HepG2 (cell line): Measurements from ENCODE around the gene CIAO3. TPM values are rescaled to one million over a fixed set of nuclear protein-coding genes. Genes with fewer than 3 reads are reported as not detected.

ENCODE experiments used
- GZF1 ChIP-seq: sonication (generic); formaldehyde crosslinking; IDR thresholded peaks from 2 replicates; pipeline ENCODE4 v1.5.1; 2020; ENCODE audit warnings: mild to moderate bottlenecking, missing genetic modification reagents
- PHF21A ChIP-seq: sonication (generic); formaldehyde crosslinking; IDR thresholded peaks from 2 replicates; pipeline ENCODE4 v1.5.0; 2020; ENCODE audit warnings: mild to moderate bottlenecking, missing genetic modification reagents
- SRY ChIP-seq: sonication (generic); formaldehyde crosslinking; IDR thresholded peaks from 2 replicates; pipeline ENCODE4 v1.8.0; 2022; ENCODE audit warnings: mild to moderate bottlenecking, missing genetic modification reagents
- ZNF232 ChIP-seq: sonication (generic); formaldehyde crosslinking; IDR thresholded peaks from 2 replicates; pipeline ENCODE4 v1.4.0; 2020; ENCODE audit warnings: missing genetic modification reagents, borderline replicate concordance
- ZNF747 ChIP-seq: sonication (generic); formaldehyde crosslinking; IDR thresholded peaks from 2 replicates; pipeline ENCODE4 v1.8.1; 2023; ENCODE audit warnings: missing genetic modification reagents, mild to moderate bottlenecking, borderline replicate concordance
- ZNF777 ChIP-seq: sonication (generic); formaldehyde crosslinking; IDR thresholded peaks from 2 replicates; pipeline ENCODE4 v1.4.0; 2020; ENCODE audit warnings: missing genetic modification reagents
- polyA plus RNA-seq, 8 experiments: library from polyadenylated mRNA; depleted of rRNA in 3 of 8; stranded (reverse) in 7 of 8; unstranded in 1 of 8; fragments of >200 nt; fragmentation: Illumina TruSeq in 4 of 8; extraction: Trizol in 4 of 8; gene quantifications; 2 replicates each; pipeline versions ENCODE4 v1.2.1 to v1.2.3, GENCODE V29; 2011 to 2016; ENCODE audit warnings: low read depth in 4 of 8, missing spikeins in 1 of 8, mixed read lengths in 1 of 8; ENCODE audit not compliant: insufficient read depth in 1 of 8
- total RNA-seq, 5 experiments: library from RNA; depleted of rRNA; stranded (reverse); fragments of >200 nt; fragmentation: Illumina TruSeq; extraction: Trizol; gene quantifications; 2 replicates each; pipeline ENCODE4 v1.2.3, GENCODE V29; 2016; ENCODE audit warnings: low read depth in 1 of 5
- TF ChIP-seq, protein P1 (sequence below): sonication (generic); formaldehyde crosslinking; IDR thresholded peaks from 2 replicates; pipeline ENCODE4 v1.4.0; 2020; ENCODE audit warnings: missing genetic modification reagents, mild to moderate bottlenecking, borderline replicate concordance
- TF ChIP-seq, protein P2 (sequence below): sonication (generic); formaldehyde crosslinking; IDR thresholded peaks from 2 replicates; pipeline ENCODE4 v1.4.0; 2020; ENCODE audit warnings: missing genetic modification reagents

Gene CIAO3
- total and polyA plus RNA-seq, 2 of the 13 experiments (the other 11 are each of a cell fraction or from before 2014, with no cell fraction given) = 21.7 to 25.0 TPM

DNA sequence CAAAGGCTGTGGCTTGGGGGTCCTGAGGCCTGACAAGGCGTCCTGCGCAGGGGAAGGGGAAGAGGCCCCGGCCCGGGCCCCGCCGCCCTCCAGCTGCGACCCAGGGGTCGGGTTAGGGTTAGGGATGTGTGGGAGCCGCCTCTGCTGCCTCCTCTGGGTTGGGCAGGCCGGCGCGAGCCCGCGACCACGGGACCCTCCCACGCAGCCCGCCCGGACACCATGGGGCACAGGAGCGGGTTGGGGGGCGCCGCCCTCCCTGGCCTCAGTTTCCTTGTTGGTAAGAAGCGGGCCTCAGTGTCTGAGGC is 386 bp downstream of the CIAO3 start (continued):
- TF ChIP-seq, protein P1, sequence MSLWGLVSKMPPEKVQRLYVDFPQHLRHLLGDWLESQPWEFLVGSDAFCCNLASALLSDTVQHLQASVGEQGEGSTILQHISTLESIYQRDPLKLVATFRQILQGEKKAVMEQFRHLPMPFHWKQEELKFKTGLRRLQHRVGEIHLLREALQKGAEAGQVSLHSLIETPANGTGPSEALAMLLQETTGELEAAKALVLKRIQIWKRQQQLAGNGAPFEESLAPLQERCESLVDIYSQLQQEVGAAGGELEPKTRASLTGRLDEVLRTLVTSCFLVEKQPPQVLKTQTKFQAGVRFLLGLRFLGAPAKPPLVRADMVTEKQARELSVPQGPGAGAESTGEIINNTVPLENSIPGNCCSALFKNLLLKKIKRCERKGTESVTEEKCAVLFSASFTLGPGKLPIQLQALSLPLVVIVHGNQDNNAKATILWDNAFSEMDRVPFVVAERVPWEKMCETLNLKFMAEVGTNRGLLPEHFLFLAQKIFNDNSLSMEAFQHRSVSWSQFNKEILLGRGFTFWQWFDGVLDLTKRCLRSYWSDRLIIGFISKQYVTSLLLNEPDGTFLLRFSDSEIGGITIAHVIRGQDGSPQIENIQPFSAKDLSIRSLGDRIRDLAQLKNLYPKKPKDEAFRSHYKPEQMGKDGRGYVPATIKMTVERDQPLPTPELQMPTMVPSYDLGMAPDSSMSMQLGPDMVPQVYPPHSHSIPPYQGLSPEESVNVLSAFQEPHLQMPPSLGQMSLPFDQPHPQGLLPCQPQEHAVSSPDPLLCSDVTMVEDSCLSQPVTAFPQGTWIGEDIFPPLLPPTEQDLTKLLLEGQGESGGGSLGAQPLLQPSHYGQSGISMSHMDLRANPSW (CRISPR knock-in tag) = 0 out of 2 replicates have a peak, but pooled peaks have one; percentile 2
- no peak for TF ChIP-seq ZNF232 (CRISPR knock-in tag)
- TF ChIP-seq ZNF747 = no peak
- TF ChIP-seq GZF1 (CRISPR knock-in tag) = 0 out of 2 replicates have a peak, but pooled peaks have one; percentile 6
- TF ChIP-seq SRY (CRISPR knock-in tag) = 0 out of 2 replicates have a peak, but pooled peaks have one; percentile 22
- TF ChIP-seq PHF21A (CRISPR knock-in tag) = no peak
- 0 out of 2 replicates have a peak, but pooled peaks have one; percentile 14 for TF ChIP-seq ZNF777 (CRISPR knock-in tag)
- TF ChIP-seq, protein P2, sequence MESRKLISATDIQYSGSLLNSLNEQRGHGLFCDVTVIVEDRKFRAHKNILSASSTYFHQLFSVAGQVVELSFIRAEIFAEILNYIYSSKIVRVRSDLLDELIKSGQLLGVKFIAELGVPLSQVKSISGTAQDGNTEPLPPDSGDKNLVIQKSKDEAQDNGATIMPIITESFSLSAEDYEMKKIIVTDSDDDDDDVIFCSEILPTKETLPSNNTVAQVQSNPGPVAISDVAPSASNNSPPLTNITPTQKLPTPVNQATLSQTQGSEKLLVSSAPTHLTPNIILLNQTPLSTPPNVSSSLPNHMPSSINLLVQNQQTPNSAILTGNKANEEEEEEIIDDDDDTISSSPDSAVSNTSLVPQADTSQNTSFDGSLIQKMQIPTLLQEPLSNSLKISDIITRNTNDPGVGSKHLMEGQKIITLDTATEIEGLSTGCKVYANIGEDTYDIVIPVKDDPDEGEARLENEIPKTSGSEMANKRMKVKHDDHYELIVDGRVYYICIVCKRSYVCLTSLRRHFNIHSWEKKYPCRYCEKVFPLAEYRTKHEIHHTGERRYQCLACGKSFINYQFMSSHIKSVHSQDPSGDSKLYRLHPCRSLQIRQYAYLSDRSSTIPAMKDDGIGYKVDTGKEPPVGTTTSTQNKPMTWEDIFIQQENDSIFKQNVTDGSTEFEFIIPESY = no peak
